ENCODE data around the gene VPS11. TPM values are rescaled to one million over a fixed set of nuclear protein-coding genes. Genes with fewer than 3 reads are reported as not detected.
A peak's percentile ranks its signal among the peaks of the same experiment; 100 is the strongest.

Gene VPS11
- total RNA-seq, 1 experiment from 2014 or later = 47.8 TPM

- DNase-seq (ENCODE audit: low spot score) = no peak
Measured at GRCh38 chr11:119120639-119121007, 53.0 kb downstream of the VPS11 start.

DNA sequence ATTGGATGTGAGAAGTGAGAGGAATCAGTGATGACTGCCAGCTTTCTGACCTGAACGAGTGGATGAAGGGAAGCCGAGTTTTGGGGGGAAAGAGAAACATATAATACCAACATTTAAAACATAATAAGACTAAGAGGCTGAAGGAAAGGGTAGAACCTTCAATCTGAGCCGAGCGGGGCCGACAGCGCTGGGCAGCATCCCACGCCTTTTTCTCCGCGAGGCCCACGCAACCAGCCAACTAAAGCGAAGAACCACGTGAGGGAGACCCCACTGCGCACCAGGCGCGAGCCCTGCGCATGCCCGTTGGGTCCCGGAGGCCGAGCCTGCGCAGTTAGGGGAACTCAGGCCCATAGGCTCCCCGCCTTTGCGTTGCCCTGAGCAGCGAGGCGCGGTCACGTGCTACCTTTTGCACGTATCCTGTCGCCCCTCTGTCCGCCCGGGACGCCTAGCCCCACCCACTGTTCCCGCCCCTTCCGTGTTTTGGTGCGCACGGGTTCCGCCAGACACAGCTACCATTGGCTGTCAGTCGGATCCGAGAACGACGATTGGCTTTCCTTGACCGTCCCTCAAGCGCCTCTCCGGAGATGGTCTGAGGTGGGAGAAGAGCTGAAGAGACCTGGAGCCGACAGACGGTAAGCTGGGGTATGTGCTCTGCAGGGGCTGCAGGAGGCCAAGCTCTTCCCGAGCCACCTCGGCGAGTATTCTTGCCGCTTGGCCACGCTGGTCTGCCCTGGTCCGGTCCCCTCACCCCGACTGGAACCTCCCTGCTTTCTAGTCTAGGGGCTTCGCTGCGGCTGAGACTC, 53.6 kb downstream of the VPS11 start, which contains the start of gene HINFP:
Gene HINFP, plus strand, starts transcription at position 573 of the 803 bp plus-strand sequence. CDS start 5,365 bp downstream, outside the sequence.
- DNase-seq (ENCODE audit: low spot score) = peak; percentile 100

DNA sequence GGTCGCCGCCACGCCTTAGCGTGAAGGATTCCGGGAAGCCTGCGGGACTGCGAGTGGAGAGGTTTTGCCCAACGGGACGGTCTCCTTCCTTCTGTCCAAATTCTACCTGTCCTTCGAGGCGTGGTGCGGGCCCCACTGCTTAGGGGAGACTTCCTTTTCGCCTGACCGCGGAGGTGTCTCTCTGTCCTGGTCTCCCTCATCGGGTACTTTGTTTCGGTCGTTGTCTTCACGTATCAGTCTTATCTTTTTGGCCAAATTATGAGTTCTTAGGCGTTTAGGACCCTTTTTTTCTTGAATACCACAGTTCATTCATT, 54.1 kb downstream of the VPS11 start:
- DNase-seq (ENCODE audit: low spot score) = no peak

DNA sequence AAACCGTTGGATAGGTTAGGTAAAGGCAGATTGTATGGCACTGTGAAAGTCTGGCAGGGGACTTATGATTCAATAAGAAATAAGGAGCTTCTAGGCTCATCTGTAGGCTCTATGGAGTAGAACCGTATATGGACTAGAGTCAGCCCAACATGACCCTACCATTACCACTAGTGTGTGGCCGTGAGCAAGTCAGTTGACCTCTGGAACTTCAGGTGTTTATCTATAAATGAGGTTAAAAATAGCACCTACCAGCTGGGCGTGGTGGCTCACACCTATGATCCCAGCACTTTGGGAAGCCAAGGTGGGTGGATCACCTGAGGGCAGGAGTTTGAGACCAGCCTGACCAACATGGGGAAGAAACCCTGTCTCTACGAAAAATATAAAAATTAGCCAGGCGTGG, 58.2 kb downstream of the VPS11 start:
- DNase-seq (ENCODE audit: low spot score) = no peak

- no peak for DNase-seq (ENCODE audit: low spot score)
Measured at GRCh38 chr11:119126675-119127268, 59.2 kb downstream of the VPS11 start.

DNA sequence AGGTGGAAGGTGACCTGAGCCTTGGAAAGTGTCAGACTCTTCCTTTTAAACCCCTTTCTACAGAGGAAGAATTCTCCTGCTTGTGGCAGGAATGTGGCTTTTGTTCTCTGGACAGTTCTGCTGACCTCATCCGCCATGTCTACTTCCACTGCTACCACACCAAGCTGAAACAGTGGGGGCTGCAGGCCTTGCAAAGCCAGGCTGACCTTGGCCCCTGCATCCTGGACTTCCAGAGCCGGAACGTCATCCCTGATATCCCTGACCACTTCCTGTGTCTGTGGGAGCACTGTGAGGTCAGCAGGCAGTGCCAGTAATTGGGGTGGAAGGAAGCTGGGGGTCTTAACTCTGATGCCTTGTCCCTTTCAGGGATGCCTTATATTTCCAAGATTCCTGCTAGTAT, 63.0 kb downstream of the VPS11 start:
- DNase-seq (ENCODE audit: low spot score) = no peak

Other genes starting within 250 kb of the VPS11 start
- gene CXCR5, start 183.9 kb upstream of the VPS11 start, total RNA-seq (2014; rRNA removed; shearing (Covaris generic)) = not detected in 2 replicates
- 77.9 and 94.4 TPM in 2 replicates for gene BCL9L, start 141.9 kb upstream of the VPS11 start, total RNA-seq (2014; rRNA removed; shearing (Covaris generic))
- 0.31 TPM in 1 of 2 replicates, not detected in the other for gene UPK2, start 111.5 kb upstream of the VPS11 start, total RNA-seq (2014; rRNA removed; shearing (Covaris generic))
- not detected in 2 replicates for gene FOXR1, start 96.1 kb upstream of the VPS11 start, total RNA-seq (2014; rRNA removed; shearing (Covaris generic))
- gene CENATAC, start 69.7 kb upstream of the VPS11 start, total RNA-seq (2014; rRNA removed; shearing (Covaris generic)) = 40.3 and 40.9 TPM in 2 replicates
- gene RPS25, start 49.5 kb upstream of the VPS11 start, total RNA-seq (2014; rRNA removed; shearing (Covaris generic)) = 404 and 493 TPM in 2 replicates
- 60.5 and 75.0 TPM in 2 replicates for gene TRAPPC4, start 49.1 kb upstream of the VPS11 start, total RNA-seq (2014; rRNA removed; shearing (Covaris generic))
- 41.3 and 45.0 TPM in 2 replicates for gene SLC37A4, start 36.9 kb upstream of the VPS11 start, total RNA-seq (2014; rRNA removed; shearing (Covaris generic))
- gene HYOU1, start 10.6 kb upstream of the VPS11 start, total RNA-seq (2014; rRNA removed; shearing (Covaris generic)) = 161 TPM in 2 replicates
- 21.9 and 25.1 TPM in 2 replicates for gene HMBS, start 17.1 kb downstream of the VPS11 start, total RNA-seq (2014; rRNA removed; shearing (Covaris generic))
- 67.2 and 93.2 TPM in 2 replicates for gene DPAGT1, start 34.0 kb downstream of the VPS11 start, total RNA-seq (2014; rRNA removed; shearing (Covaris generic))
- 31.9 and 40.4 TPM in 2 replicates for gene C2CD2L, start 39.5 kb downstream of the VPS11 start, total RNA-seq (2014; rRNA removed; shearing (Covaris generic))
- 15.5 and 16.9 TPM in 2 replicates for gene HINFP, start 53.8 kb downstream of the VPS11 start, total RNA-seq (2014; rRNA removed; shearing (Covaris generic))
- not detected in 2 replicates for gene ABCG4, start 81.2 kb downstream of the VPS11 start, total RNA-seq (2014; rRNA removed; shearing (Covaris generic))
- 13.1 and 21.1 TPM in 2 replicates for gene NLRX1, start 100.9 kb downstream of the VPS11 start, total RNA-seq (2014; rRNA removed; shearing (Covaris generic))
- 1.8 TPM in 2 replicates for gene NHERF4, start 117.7 kb downstream of the VPS11 start, total RNA-seq (2014; rRNA removed; shearing (Covaris generic))
- gene CBL, start 138.5 kb downstream of the VPS11 start, total RNA-seq (2014; rRNA removed; shearing (Covaris generic)) = 6.5 and 8.3 TPM in 2 replicates
- 6.4 and 9.9 TPM in 2 replicates for gene MCAM, start 249.3 kb downstream of the VPS11 start, total RNA-seq (2014; rRNA removed; shearing (Covaris generic))